Ectodermal cell (in vitro differentiated cells): ENCODE results near the gene PFKFB2.

Experiments used
- H3K27ac ChIP-seq: 2 replicates; pipeline ENCODE4 v1.7.0; 2013; ENCODE audit warnings: mild to moderate bottlenecking, low read depth, low read length; ENCODE audit not compliant: insufficient read depth, poor library complexity, severe bottlenecking
- H3K27me3 ChIP-seq: 2 replicates; pipeline ENCODE4 v1.7.0; 2013; ENCODE audit warnings: mild to moderate bottlenecking, low read length; ENCODE audit not compliant: insufficient read depth, control insufficient read depth, poor library complexity, severe bottlenecking
- H3K36me3 ChIP-seq: one replicate; pipeline ENCODE4 v1.7.0; 2013; ENCODE audit warnings: low read length; ENCODE audit not compliant: control insufficient read depth, insufficient read depth
- H3K4me1 ChIP-seq: one replicate; pipeline ENCODE4 v1.7.0; 2013; ENCODE audit warnings: low read length; ENCODE audit not compliant: control insufficient read depth, insufficient read depth
- H3K4me3 ChIP-seq: 2 replicates; pipeline ENCODE4 v1.7.0; 2013; ENCODE audit warnings: low read depth, low read length, control low read depth; ENCODE audit not compliant: insufficient read depth
- H3K9me3 ChIP-seq: 2 replicates; pipeline ENCODE4 v1.7.0; 2013; ENCODE audit warnings: mild to moderate bottlenecking, low read length, moderate library complexity; ENCODE audit not compliant: control insufficient read depth
- WGBS, 2 experiments: methylation state at CpG; one replicate each; pipeline ENCODE4 v1.1.7; 2013; ENCODE audit warnings: missing lambda C conversion rate in 2 of 2; 5-methylcytosine and 5-hydroxymethylcytosine counted together

PFKFB2 gene

DNA sequence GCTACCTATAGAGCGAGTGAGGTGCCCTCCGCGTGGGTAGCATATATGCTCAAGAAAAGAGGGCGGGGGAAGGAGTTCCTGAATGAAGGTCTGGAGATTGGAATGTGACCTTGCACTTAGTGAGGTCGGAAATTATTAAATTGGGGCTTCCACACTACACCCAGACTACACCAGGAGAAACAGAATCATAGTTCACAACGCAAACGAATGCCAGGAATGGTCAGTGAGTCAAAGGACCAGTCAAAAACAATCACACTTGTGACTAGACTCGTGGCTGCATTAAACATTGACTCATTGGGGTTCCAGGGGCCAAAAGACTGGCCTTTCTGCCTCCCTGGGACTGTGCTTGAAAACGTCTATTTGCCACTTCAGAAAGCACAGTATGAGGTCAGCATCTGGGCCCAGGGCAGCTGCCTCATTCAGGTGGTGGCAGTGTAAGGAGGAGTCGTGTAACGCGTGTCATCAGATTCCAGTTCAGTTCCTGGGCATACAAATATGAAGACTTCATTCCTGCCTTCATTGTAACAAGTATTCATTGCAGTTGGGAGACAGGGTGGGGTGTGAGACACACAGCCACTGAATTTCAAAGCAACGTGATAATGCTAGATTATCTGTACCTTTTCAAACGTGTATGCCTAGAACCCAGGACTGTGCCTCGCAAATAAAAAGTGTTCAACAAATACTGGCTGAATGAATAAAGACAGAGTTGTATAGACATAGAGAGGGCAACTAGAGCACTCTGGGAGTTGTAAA, 1.7 kb upstream of the PFKFB2 start, which contains the start of gene YOD1:
TSS of gene YOD1 (minus strand) at position 18 of the 753 bp plus-strand sequence. CDS start 178 bp downstream, outside the sequence.
- peaks cover 7% of the 10 kb centered on the region for H3K4me1 ChIP-seq
- H3K36me3 ChIP-seq: no peaks in the 10 kb centered on the region
- H3K4me3 ChIP-seq: peak within 1 kb of the TSS; percentile 97
- H3K27me3 ChIP-seq: peaks cover 7% of the 10 kb centered on the region
- peak within 1 kb of the TSS; percentile 82 for H3K27ac ChIP-seq
- WGBS, 2 experiments: 61 to 66% methylated on average over 15 of the region's 15 CpGs
- H3K9me3 ChIP-seq: no peaks in the 10 kb centered on the region

DNA sequence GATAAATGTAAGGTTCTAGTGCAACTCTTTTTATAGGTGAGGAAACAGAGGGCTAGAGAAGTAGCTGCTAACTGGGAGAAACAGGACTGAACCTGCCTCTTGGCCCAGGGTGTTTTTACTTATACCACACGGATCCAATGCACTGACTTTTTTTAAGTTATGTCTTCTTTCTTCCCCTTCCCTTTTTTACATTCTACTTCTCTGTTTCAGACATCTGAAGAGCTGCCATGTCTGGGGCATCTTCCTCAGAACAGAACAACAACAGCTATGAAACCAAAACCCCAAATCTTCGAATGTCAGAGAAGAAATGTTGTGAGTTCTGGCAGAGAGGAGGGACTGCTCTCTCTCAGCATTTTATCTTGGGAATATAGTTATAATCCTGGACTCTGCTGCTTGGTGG, 1.4 kb downstream of the PFKFB2 start:
- no peak overlapping the region for H3K27ac ChIP-seq
- H3K4me3 ChIP-seq: no peak overlapping the region
- no peaks in the 10 kb centered on the region for H3K9me3 ChIP-seq
- peaks cover 3% of the 10 kb centered on the region for H3K4me1 ChIP-seq
- peaks cover 7% of the 10 kb centered on the region for H3K27me3 ChIP-seq
- no peaks in the 10 kb centered on the region for H3K36me3 ChIP-seq
- WGBS, 2 experiments: 89 to 95% methylated on average over 2 of the region's 2 CpGs

DNA sequence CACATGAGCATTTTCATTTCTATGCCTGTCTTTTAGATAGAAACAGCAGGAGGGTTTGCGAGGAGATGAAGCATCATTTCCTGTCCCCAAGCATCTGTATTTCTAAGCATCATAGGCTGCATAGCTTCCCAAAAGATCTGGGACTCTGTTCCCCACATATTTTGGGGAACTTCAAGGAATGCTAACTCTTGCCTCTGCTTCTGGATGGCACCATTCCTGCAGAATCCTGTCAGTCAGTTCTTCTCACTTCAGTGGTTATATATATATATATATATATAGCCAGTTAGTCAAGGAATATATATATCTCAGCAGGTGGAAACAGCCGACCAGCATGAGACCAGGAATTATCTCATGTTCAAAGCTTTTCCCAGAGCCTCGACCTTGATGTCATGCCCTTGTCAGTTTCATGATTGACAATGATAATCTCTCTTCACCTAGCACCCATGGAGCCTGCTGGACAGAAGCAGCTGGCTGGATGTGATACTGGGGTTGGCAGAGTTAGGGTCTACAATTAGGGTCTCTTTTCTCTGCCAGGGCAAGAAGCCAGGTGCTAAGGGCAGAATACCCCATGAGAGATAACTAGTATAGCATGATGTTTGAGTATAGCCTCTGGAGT, 2.4 kb downstream of the PFKFB2 start:
- H3K27ac ChIP-seq: no peak overlapping the region
- H3K4me3 ChIP-seq: no peak overlapping the region
- peaks cover 7% of the 10 kb centered on the region for H3K27me3 ChIP-seq
- H3K4me1 ChIP-seq: peaks cover 3% of the 10 kb centered on the region
- 85 to 96% methylated on average over 3 of the region's 3 CpGs for WGBS, 2 experiments
- no peaks in the 10 kb centered on the region for H3K36me3 ChIP-seq
- no peaks in the 10 kb centered on the region for H3K9me3 ChIP-seq

DNA sequence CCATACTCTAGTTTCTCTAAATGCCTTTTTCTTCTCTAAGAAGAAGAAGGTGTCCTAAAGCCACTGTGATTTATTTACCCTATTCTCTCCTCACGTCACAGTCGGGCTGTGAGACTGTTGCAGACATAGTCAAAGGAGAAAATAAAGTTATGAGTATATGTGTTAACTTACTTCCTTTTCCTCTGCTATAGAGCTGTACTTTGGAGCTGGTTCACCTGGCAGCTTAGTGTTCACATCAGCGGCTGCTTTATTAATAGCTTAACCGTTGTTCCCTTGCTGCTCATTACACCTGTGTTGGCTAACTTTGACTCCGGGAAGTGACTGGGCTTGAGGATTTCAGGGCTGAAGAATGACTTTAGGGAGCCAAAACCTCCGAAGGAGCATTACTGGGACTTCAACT, 3.6 kb downstream of the PFKFB2 start:
- Histone ChIP-seq H3K9me3 (no peaks in the 10 kb centered on the region), H3K4me3 (no peak overlapping the region), H3K27ac (no peak overlapping the region), H3K27me3 (peaks cover 7% of the 10 kb centered on the region), H3K4me1 (peaks cover 3% of the 10 kb centered on the region), H3K36me3 (no peaks in the 10 kb centered on the region)
- 91 to 96% methylated on average over 4 to 6 of the region's 6 CpGs for WGBS, 2 experiments

DNA sequence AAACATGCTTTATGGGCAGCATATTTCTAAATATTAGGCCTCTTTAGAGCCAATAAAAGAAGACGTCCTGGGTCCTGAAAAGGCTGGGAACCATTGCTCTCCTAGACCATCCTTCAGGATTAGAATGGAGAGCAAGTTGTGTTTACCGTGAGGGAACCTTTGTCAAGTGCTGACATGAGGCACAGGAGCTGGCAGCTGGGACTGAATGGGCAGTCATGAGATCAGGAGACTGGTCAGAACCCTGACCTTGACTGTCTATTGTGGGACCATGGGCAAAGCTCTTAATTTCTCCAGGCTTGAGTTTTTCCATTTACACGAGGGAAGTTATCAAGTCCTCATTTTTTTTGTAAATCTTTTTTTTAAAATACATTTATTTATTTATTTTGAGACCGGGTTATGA, 5.2 kb downstream of the PFKFB2 start:
- H3K4me1 ChIP-seq: peaks cover 3% of the 10 kb centered on the region
- H3K27me3 ChIP-seq: peaks cover 6% of the 10 kb centered on the region
- no peak overlapping the region for H3K4me3 ChIP-seq
- 91 to 93% methylated on average over 4 of the region's 4 CpGs for WGBS, 2 experiments
- no peaks in the 10 kb centered on the region for H3K36me3 ChIP-seq
- H3K27ac ChIP-seq: no peak overlapping the region
- H3K9me3 ChIP-seq: no peaks in the 10 kb centered on the region

DNA sequence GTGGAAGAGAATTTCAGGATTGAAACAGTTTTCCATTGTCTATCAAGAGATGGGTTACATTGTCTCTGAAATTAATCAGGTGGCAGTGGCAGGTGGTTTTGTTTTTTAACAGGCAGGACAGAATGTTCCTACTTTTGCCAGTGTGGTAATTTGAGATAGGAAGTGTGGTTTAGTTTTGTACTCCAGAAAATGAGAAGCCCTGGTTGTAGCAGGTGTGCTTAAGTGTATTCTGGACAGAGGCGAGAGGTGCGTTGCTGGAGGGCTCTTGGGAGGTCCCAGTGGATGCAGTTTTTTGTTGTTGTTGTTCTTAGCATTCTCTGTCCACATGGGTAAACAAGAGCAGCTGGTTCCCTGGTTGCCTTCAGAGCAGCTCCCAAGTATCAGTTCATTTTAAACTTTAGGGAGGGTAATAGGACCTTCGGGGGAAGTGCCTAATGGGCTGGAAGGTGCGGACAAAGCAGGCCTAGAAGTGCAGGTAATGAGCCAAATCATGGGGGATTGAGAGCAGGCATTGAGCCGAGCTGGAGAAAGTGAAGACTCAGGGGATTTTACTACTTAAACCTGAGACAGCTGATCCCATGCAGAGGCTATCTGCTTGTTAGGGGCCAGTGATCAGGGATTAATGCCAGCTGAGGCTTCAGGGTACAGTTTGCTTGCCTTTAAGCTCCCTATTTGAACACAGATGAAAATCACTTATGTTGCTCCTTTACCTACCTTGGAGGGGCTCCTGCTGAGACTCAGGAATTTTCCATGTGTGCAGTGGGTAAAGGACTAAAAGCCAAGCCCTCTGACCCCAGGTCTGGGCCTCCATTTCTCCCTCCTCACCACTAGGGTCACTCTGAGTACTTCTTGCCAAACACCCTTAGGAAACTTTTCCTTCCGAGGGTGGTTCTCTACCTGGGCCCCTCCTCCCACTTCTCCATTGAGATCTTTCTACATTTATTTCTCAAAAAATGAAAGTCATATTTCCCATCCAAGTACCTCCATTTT, 6.1 kb downstream of the PFKFB2 start:
- WGBS, 2 experiments: 78 to 81% methylated on average over 6 of the region's 6 CpGs
- no peaks in the 10 kb centered on the region for H3K9me3 ChIP-seq
- no peak overlapping the region for H3K4me3 ChIP-seq
- no peaks in the 10 kb centered on the region for H3K27me3 ChIP-seq
- no peaks in the 10 kb centered on the region for H3K36me3 ChIP-seq
- no peak overlapping the region for H3K27ac ChIP-seq
- peaks cover 3% of the 10 kb centered on the region for H3K4me1 ChIP-seq

DNA sequence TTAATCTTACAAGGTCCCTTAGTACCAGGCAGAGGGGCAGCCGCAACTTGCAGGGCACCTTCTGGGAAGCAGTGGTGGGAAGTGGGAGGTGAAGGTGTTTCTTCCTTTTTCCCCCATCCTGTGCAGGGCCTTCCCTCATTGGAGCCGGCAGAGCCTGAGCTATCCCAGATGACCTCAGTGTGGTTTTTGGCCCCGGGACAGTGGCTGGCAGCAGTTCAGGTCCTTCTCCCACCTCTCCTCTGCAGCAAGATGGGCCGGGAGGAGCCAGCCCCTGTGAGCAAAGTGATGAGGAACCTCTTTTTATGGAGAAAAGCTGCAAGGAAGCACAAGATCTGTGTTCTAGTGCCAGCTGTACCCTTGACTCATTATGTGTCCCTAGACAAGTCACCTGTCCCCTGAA, 6.8 kb downstream of the PFKFB2 start:
- WGBS, 2 experiments: 93 to 94% methylated on average over 3 to 4 of the region's 4 CpGs
- H3K4me1 ChIP-seq: peaks cover 3% of the 10 kb centered on the region
- H3K4me3 ChIP-seq: no peak overlapping the region
- no peaks in the 10 kb centered on the region for H3K36me3 ChIP-seq
- no peak overlapping the region for H3K27ac ChIP-seq
- H3K9me3 ChIP-seq: no peaks in the 10 kb centered on the region
- H3K27me3 ChIP-seq: no peaks in the 10 kb centered on the region

DNA sequence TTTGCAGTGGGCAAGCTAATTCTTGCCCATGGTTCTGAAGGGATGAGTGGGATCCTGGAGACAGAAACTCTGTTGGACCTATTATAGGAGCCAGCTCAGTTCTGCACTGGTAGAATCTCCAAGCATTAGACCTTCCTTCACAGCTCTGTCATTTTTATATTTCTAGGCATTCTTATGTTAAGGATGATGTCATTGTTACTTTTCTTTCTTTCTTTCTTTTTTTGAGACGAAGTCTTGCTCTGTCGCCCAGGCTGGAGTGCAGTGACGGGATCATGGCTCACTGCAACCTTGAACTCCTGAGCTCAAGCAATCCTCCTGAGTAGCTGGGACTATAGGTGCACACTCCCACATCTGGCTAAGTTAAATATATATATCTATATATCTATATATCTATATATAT, 7.5 kb downstream of the PFKFB2 start:
- Histone ChIP-seq H3K36me3 (no peaks in the 10 kb centered on the region), H3K27ac (no peak overlapping the region), H3K4me1 (peaks cover 3% of the 10 kb centered on the region), H3K4me3 (no peak overlapping the region), H3K9me3 (no peaks in the 10 kb centered on the region), H3K27me3 (no peaks in the 10 kb centered on the region)
- WGBS, 2 experiments: 95 to 97% methylated on average over 3 of the region's 3 CpGs

DNA sequence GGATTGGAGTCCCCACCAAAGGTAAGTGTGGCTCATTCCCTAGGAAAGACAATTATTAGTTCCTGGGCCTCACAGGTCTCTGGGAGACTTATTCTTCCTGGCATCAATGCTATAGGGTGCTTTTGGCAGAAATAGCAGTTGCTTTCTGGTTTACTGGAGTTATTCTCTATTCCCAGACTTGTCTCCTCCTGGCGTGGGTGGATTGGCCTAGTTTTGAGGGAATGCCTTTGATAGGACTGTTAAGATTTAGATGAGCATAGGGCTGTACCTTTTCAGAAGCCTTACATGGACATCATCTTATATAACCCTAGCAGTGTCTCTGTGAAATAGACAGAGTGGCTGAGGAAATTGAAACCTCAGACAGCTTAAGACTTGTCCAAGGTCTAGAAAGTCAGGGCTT, 9.0 kb downstream of the PFKFB2 start:
- Histone ChIP-seq H3K27ac (no peak overlapping the region), H3K4me1 (peaks cover 3% of the 10 kb centered on the region), H3K27me3 (no peaks in the 10 kb centered on the region), H3K36me3 (no peaks in the 10 kb centered on the region), H3K9me3 (no peaks in the 10 kb centered on the region), H3K4me3 (no peak overlapping the region)
- WGBS, 2 experiments: 75 to 100% methylated on average over 1 of the region's 1 CpG

DNA sequence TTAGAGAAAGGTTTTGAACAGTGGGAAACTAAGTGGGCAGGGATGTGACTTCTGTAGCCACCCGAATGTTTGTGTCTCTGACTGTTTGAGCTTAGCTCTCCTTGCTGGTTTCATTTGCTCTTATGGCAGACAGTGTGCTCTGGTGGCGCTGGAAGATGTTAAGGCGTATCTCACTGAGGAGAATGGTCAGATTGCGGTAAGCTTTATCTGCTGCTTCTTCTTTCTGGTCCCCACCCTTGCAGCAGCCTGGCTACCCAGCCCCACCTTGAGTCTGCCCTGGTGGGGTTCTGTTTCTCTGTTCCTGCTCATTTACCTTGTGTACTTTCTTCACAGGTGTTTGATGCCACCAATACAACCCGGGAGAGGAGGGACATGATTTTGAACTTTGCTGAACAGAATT, 9.9 kb downstream of the PFKFB2 start:
- no peaks in the 10 kb centered on the region for H3K27me3 ChIP-seq
- H3K27ac ChIP-seq: no peak overlapping the region
- H3K4me1 ChIP-seq: peaks cover 3% of the 10 kb centered on the region
- no peaks in the 10 kb centered on the region for H3K9me3 ChIP-seq
- H3K36me3 ChIP-seq: no peaks in the 10 kb centered on the region
- 92 to 94% methylated on average over 5 of the region's 5 CpGs for WGBS, 2 experiments
- H3K4me3 ChIP-seq: no peak overlapping the region
